GM12875 (cell line): ENCODE results near the gene RAB4A.
"Not testable (repeated sequence)": the region's sequence is repeated elsewhere in the genome, so short reads cannot be mapped to it uniquely, and the experiment has no call there.

ENCODE experiments used
- H3K4me3 ChIP-seq: one replicate; pipeline ENCODE4 v1.5.1; 2011; ENCODE audit warnings: low read depth, low read length, control low read depth
- CTCF ChIP-seq: IDR thresholded peaks from 2 replicates; pipeline ENCODE4 v1.5.1; 2011; ENCODE audit warnings: low read depth, mild to moderate bottlenecking, control low read depth, inconsistent platforms, low read length, moderate library complexity, borderline replicate concordance; ENCODE audit not compliant: insufficient read depth

Gene RAB4A

GRCh38 chr1:229286099-229286766 is 15.3 kb downstream of the RAB4A start:
- no peak overlapping the region for H3K4me3 ChIP-seq
- TF ChIP-seq CTCF: no peak

GRCh38 chr1:229287267-229287666 is 16.4 kb downstream of the RAB4A start:
- TF ChIP-seq CTCF: no peak
- H3K4me3 ChIP-seq: no peak overlapping the region

- H3K4me3 ChIP-seq: no peak overlapping the region
- TF ChIP-seq CTCF: no peak
Measured at GRCh38 chr1:229288516-229288915, 17.6 kb downstream of the RAB4A start.

- H3K4me3 ChIP-seq: not testable (repeated sequence)
Measured at GRCh38 chr1:229291686-229292085, 20.8 kb downstream of the RAB4A start.

GRCh38 chr1:229293528-229294204 is 22.8 kb downstream of the RAB4A start:
- no peak for TF ChIP-seq CTCF

GRCh38 chr1:229295745-229296144 is 24.8 kb downstream of the RAB4A start:
- no peak overlapping the region for H3K4me3 ChIP-seq
- no peak for TF ChIP-seq CTCF

More at GRCh38 chr1:229293528-229294204, 22.8 kb downstream of the RAB4A start:
- no peak overlapping the region for H3K4me3 ChIP-seq

GRCh38 chr1:229296541-229296941 is 25.6 kb downstream of the RAB4A start:
- no peak for TF ChIP-seq CTCF
- H3K4me3 ChIP-seq: no peak overlapping the region

GRCh38 chr1:229297746-229298145 is 26.8 kb downstream of the RAB4A start:
- TF ChIP-seq CTCF: no peak
- no peak overlapping the region for H3K4me3 ChIP-seq
